GM21786 (cell line): ENCODE results near the gene OR10C1.

Experiments
- ATAC-seq: cut with Tn5 transposase; IDR thresholded peaks from one replicate; pipeline ENCODE4 v1.9.1; 2021; ENCODE audit not compliant: unreplicated experiment

The OR10C1 gene

GRCh38 chr6:29477923-29478450 lies 38.9 kb downstream of the OR10C1 start:
- ATAC-seq = no peak

GRCh38 chr6:29478740-29479139 lies 39.6 kb downstream of the OR10C1 start:
- no peak for ATAC-seq

GRCh38 chr6:29479560-29479959 lies 40.5 kb downstream of the OR10C1 start:
- ATAC-seq = no peak

- ATAC-seq = no peak
These were observed 44.1 kb downstream of the OR10C1 start for GRCh38 chr6:29483186-29483585.

GRCh38 chr6:29483735-29484134 lies 44.6 kb downstream of the OR10C1 start:
- ATAC-seq = no peak

- no peak for ATAC-seq
These were observed 47.5 kb downstream of the OR10C1 start for GRCh38 chr6:29486577-29486976.

GRCh38 chr6:29487131-29487530 lies 48.0 kb downstream of the OR10C1 start:
- ATAC-seq = no peak

GRCh38 chr6:29487660-29488059 lies 48.6 kb downstream of the OR10C1 start, which contains the start of gene MAS1L:
MAS1L (minus strand) TSS chr6:29487956; CDS start chr6:29487902, 54 bp downstream.
- ATAC-seq = no peak

GRCh38 chr6:29488874-29489273 lies 49.8 kb downstream of the OR10C1 start:
- no peak for ATAC-seq

GRCh38 chr6:29489286-29489685 lies 50.2 kb downstream of the OR10C1 start:
- no peak for ATAC-seq

- ATAC-seq = no peak
These were observed 50.9 kb downstream of the OR10C1 start for GRCh38 chr6:29490055-29490454.

- ATAC-seq = no peak
These were observed 51.4 kb downstream of the OR10C1 start for GRCh38 chr6:29490552-29490951.
